RWPE2 (cell line): ENCODE results near the gene SYDE2.

Experiments
- ATAC-seq: fragments of 200-7000 bp; cut with Tn5 transposase; 3 replicates; pipeline ENCODE4 v1.9.1; 2021; ENCODE audit warnings: low read depth
- DNase-seq: peaks from one replicate; pipeline ENCODE4 v3.0.0-alpha.2; 2020; ENCODE audit warnings: low spot score
- H3K27ac ChIP-seq: fragments of 450-650 bp; 2 replicates; pipeline ENCODE4 v1.5.1; 2017; ENCODE audit warnings: mild to moderate bottlenecking; ENCODE audit not compliant: poor library complexity, severe bottlenecking
- H3K27me3 ChIP-seq: fragments of 250-450 bp; sonication (Bioruptor Pico); 2 replicates; pipeline ENCODE4 v1.5.1; 2021; ENCODE audit warnings: mild to moderate bottlenecking, moderate library complexity; ENCODE audit not compliant: insufficient read depth, poor library complexity, severe bottlenecking
- H3K36me3 ChIP-seq: fragments of 250-450 bp; sonication (Bioruptor Pico); 2 replicates; pipeline ENCODE4 v1.5.1; 2020; ENCODE audit warnings: low read depth, mild to moderate bottlenecking, moderate library complexity
- H3K4me1 ChIP-seq: fragments of 250-450 bp; sonication (Bioruptor Pico); 2 replicates; pipeline ENCODE4 v1.5.1; 2021; ENCODE audit warnings: mild to moderate bottlenecking, moderate library complexity; ENCODE audit not compliant: insufficient read depth, poor library complexity, severe bottlenecking
- H3K4me3 ChIP-seq: fragments of 250-450 bp; sonication (Bioruptor Pico); 2 replicates; pipeline ENCODE4 v1.5.1; 2021; ENCODE audit warnings: mild to moderate bottlenecking, moderate library complexity; ENCODE audit not compliant: severe bottlenecking
- H3K9me3 ChIP-seq: fragments of 250-450 bp; sonication (Bioruptor Pico); 2 replicates; pipeline ENCODE4 v1.5.1; 2021; ENCODE audit warnings: mild to moderate bottlenecking, moderate library complexity; ENCODE audit not compliant: severe bottlenecking
- CTCF ChIP-seq: fragments of 450-650 bp; IDR thresholded peaks from one replicate; pipeline ENCODE4 v1.5.1; 2017; ENCODE audit warnings: mild to moderate bottlenecking, moderate library complexity; ENCODE audit not compliant: poor library complexity, severe bottlenecking

Gene SYDE2

GRCh38 chr1:85157436-85157835 is 43.4 kb downstream of the SYDE2 start:
- no peak for TF ChIP-seq CTCF
- DNase-seq = no peak
- Histone ChIP-seq H3K4me3 (no peak overlapping the region), H3K36me3 (no peaks in the 10 kb centered on the region), H3K9me3 (no peaks in the 10 kb centered on the region), H3K27ac (no peak overlapping the region), H3K4me1 (no peaks in the 10 kb centered on the region), H3K27me3 (no peaks in the 10 kb centered on the region)
- no peak for ATAC-seq

GRCh38 chr1:85153149-85153891 is 47.5 kb downstream of the SYDE2 start:
- no peak for ATAC-seq
- no peak overlapping the region for H3K27ac ChIP-seq
- no peak for TF ChIP-seq CTCF

GRCh38 chr1:85151446-85151845 is 49.4 kb downstream of the SYDE2 start:
- Histone ChIP-seq H3K9me3 (no peaks in the 10 kb centered on the region), H3K27me3 (no peaks in the 10 kb centered on the region), H3K4me1 (no peaks in the 10 kb centered on the region), H3K4me3 (no peak overlapping the region), H3K36me3 (no peaks in the 10 kb centered on the region), H3K27ac (no peak overlapping the region)
- no peak for DNase-seq
- TF ChIP-seq CTCF = no peak
- ATAC-seq = no peak

More at GRCh38 chr1:85153149-85153891, 47.5 kb downstream of the SYDE2 start:
- Histone ChIP-seq H3K9me3 (no peaks in the 10 kb centered on the region), H3K27me3 (no peaks in the 10 kb centered on the region), H3K4me1 (no peaks in the 10 kb centered on the region), H3K36me3 (no peaks in the 10 kb centered on the region), H3K4me3 (no peak overlapping the region)
- no peak for DNase-seq

- no peak for DNase-seq
- no peak overlapping the region for H3K27ac ChIP-seq
- no peak for TF ChIP-seq CTCF
- no peaks in the 10 kb centered on the region for H3K36me3 ChIP-seq
- H3K27me3 ChIP-seq = no peaks in the 10 kb centered on the region
- no peak for ATAC-seq
- H3K4me1 ChIP-seq = no peaks in the 10 kb centered on the region
- no peak overlapping the region for H3K4me3 ChIP-seq
- H3K9me3 ChIP-seq = no peaks in the 10 kb centered on the region
Observed at GRCh38 chr1:85149805-85150204, 51.0 kb downstream of the SYDE2 start.

GRCh38 chr1:85148524-85149250 is 52.1 kb downstream of the SYDE2 start:
- no peak for ATAC-seq
- DNase-seq = no peak
- no peak overlapping the region for H3K27ac ChIP-seq
- no peaks in the 10 kb centered on the region for H3K36me3 ChIP-seq
- no peaks in the 10 kb centered on the region for H3K9me3 ChIP-seq
- no peak overlapping the region for H3K4me3 ChIP-seq
- H3K4me1 ChIP-seq = no peaks in the 10 kb centered on the region
- TF ChIP-seq CTCF = no peak
- no peaks in the 10 kb centered on the region for H3K27me3 ChIP-seq
